GM18498 (cell line): ENCODE measurements around the gene SLC38A6.

ENCODE experiments used
- ATAC-seq: cut with Tn5 transposase; IDR thresholded peaks from one replicate; pipeline ENCODE4 v1.9.1; 2021; ENCODE audit warnings: mild to moderate bottlenecking, moderate library complexity; ENCODE audit not compliant: unreplicated experiment

Gene SLC38A6

GRCh38 chr14:60980811-60981632, at the start of gene SLC38A6, which contains the start of gene TRMT5:
SLC38A6 (plus strand) TSS chr14:60981245; CDS start chr14:60981278, 33 bp downstream.
TRMT5 (minus strand) TSS chr14:60981079; CDS start chr14:60980973, 106 bp downstream.
- ATAC-seq = peak; percentile 91

- ATAC-seq = no peak
These were observed 47.0 kb upstream of the SLC38A6 start for GRCh38 chr14:60933920-60934655.

GRCh38 chr14:60935319-60935718, 45.7 kb upstream of the SLC38A6 start:
- ATAC-seq = no peak

GRCh38 chr14:60943637-60944032, 37.4 kb upstream of the SLC38A6 start:
- ATAC-seq = no peak

GRCh38 chr14:60944204-60944603, 36.8 kb upstream of the SLC38A6 start:
- no peak for ATAC-seq

- ATAC-seq = no peak
These were observed 35.1 kb upstream of the SLC38A6 start for GRCh38 chr14:60945984-60946383.

GRCh38 chr14:60946773-60947172, 34.3 kb upstream of the SLC38A6 start:
- no peak for ATAC-seq

- no peak for ATAC-seq
These were observed 29.1 kb upstream of the SLC38A6 start for GRCh38 chr14:60951776-60952435.

- ATAC-seq = no peak
These were observed 24.8 kb upstream of the SLC38A6 start for GRCh38 chr14:60956202-60956601.

GRCh38 chr14:60956632-60957031, 24.4 kb upstream of the SLC38A6 start:
- no peak for ATAC-seq

- no peak for ATAC-seq
These were observed 22.9 kb upstream of the SLC38A6 start for GRCh38 chr14:60958146-60958545.

- no peak for ATAC-seq
These were observed 17.3 kb upstream of the SLC38A6 start for GRCh38 chr14:60963761-60964160.

GRCh38 chr14:60964904-60965303, 16.1 kb upstream of the SLC38A6 start:
- ATAC-seq = no peak

GRCh38 chr14:60965402-60965801, 15.6 kb upstream of the SLC38A6 start:
- no peak for ATAC-seq

- no peak for ATAC-seq
These were observed 12.9 kb upstream of the SLC38A6 start for GRCh38 chr14:60968099-60968498.

GRCh38 chr14:60968671-60969070, 12.4 kb upstream of the SLC38A6 start:
- ATAC-seq = no peak

- no peak for ATAC-seq
These were observed 10.9 kb upstream of the SLC38A6 start for GRCh38 chr14:60970146-60970545.

- no peak for ATAC-seq
These were observed 9.8 kb upstream of the SLC38A6 start for GRCh38 chr14:60971271-60971670.

GRCh38 chr14:60972295-60972694, 8.8 kb upstream of the SLC38A6 start:
- ATAC-seq = no peak

- ATAC-seq = no peak
These were observed 8.0 kb upstream of the SLC38A6 start for GRCh38 chr14:60973070-60973469.

GRCh38 chr14:60974090-60974651, 6.9 kb upstream of the SLC38A6 start:
- no peak for ATAC-seq
